Fibroblast of the aortic adventitia (primary cell): ENCODE results near the gene ACAD9. TPM values are rescaled to one million over a fixed set of nuclear protein-coding genes. Genes with fewer than 3 reads are reported as not detected.
"Not testable (repeated sequence)": the region's sequence is repeated elsewhere in the genome, so short reads cannot be mapped to it uniquely, and the experiment has no call there.

Source experiments
- DNase-seq: peaks from one replicate; pipeline ENCODE4 v3.0.0-alpha.2; 2010; ENCODE audit warnings: low read depth
- H3K4me3 ChIP-seq: 2 replicates; pipeline ENCODE4 v1.5.1; 2011; ENCODE audit warnings: low read depth, mild to moderate bottlenecking, control low read depth, low read length, moderate library complexity
- CTCF ChIP-seq: IDR thresholded peaks from 2 replicates; pipeline ENCODE4 v1.5.1; 2011; ENCODE audit warnings: mild to moderate bottlenecking, low read length, control low read depth, inconsistent platforms; ENCODE audit not compliant: insufficient read depth
- total RNA-seq: library from RNA; depleted of rRNA; stranded (reverse); fragments of >200 nt; gene quantifications from 2 replicates; pipeline ENCODE4 v1.2.3, GENCODE V29; 2012; ENCODE audit warnings: low replicate concordance

The ACAD9 gene
- total RNA-seq, 1 donor = 40.9 TPM

- no peak overlapping the region for H3K4me3 ChIP-seq
- no peak for TF ChIP-seq CTCF
- DNase-seq = no peak
Observed at GRCh38 chr3:128923576-128923975, 44.2 kb downstream of the ACAD9 start.

- not testable (repeated sequence) for H3K4me3 ChIP-seq, DNase-seq
Observed at GRCh38 chr3:128923986-128924385, 44.6 kb downstream of the ACAD9 start.

- TF ChIP-seq CTCF = no peak
- no peak for DNase-seq
- H3K4me3 ChIP-seq = no peak overlapping the region
Observed at GRCh38 chr3:128929364-128929763, 49.9 kb downstream of the ACAD9 start.

- DNase-seq = no peak
- no peak overlapping the region for H3K4me3 ChIP-seq
Observed at GRCh38 chr3:128931046-128931445, 51.6 kb downstream of the ACAD9 start.

GRCh38 chr3:128932516-128933212 is 53.2 kb downstream of the ACAD9 start:
- no peak for TF ChIP-seq CTCF
- no peak overlapping the region for H3K4me3 ChIP-seq
- no peak for DNase-seq

More at GRCh38 chr3:128931046-128931445, 51.6 kb downstream of the ACAD9 start:
- no peak for TF ChIP-seq CTCF

GRCh38 chr3:128933213-128933921 is 53.9 kb downstream of the ACAD9 start:
- no peak for DNase-seq
- TF ChIP-seq CTCF = no peak
- H3K4me3 ChIP-seq = no peak overlapping the region

GRCh38 chr3:128933922-128934253 is 54.5 kb downstream of the ACAD9 start:
- TF ChIP-seq CTCF = no peak
- DNase-seq = no peak
- H3K4me3 ChIP-seq = no peak overlapping the region
